LHCN-M2 (cell line): ENCODE measurements around the gene C20orf96. TPM values are rescaled to one million over a fixed set of nuclear protein-coding genes. Genes with fewer than 3 reads are reported as not detected.

Experiments
- DNase-seq: peaks from one replicate; pipeline ENCODE4 v3.0.0-alpha.2; 2012; ENCODE audit warnings: low read depth
- total RNA-seq: library from RNA; depleted of rRNA; stranded (reverse); fragments of >200 nt; gene quantifications from 2 replicates; pipeline ENCODE4 v1.2.3, GENCODE V29; 2014

C20orf96 gene
- total RNA-seq, 1 experiment from 2014 or later = 2.5 TPM

- DNase-seq = no peak
These were observed 21.5 kb upstream of the C20orf96 start for GRCh38 chr20:312067-312466.

GRCh38 chr20:311609-312008 is 21.1 kb upstream of the C20orf96 start:
- no peak for DNase-seq

GRCh38 chr20:310645-311044 is 20.1 kb upstream of the C20orf96 start:
- DNase-seq = no peak

- peak; percentile 99 for DNase-seq
These were observed 19.5 kb upstream of the C20orf96 start for GRCh38 chr20:309841-310644.

GRCh38 chr20:309306-309840 is 18.8 kb upstream of the C20orf96 start:
- peak; percentile 46 for DNase-seq

- DNase-seq = no peak
These were observed 18.0 kb upstream of the C20orf96 start for GRCh38 chr20:308427-309038.

- DNase-seq = no peak
These were observed 15.2 kb upstream of the C20orf96 start for GRCh38 chr20:305745-306144.

GRCh38 chr20:301886-302848 is 11.6 kb upstream of the C20orf96 start:
- DNase-seq = no peak

GRCh38 chr20:300345-300990 is 9.9 kb upstream of the C20orf96 start:
- no peak for DNase-seq

GRCh38 chr20:298776-299391 is 8.3 kb upstream of the C20orf96 start:
- DNase-seq = no peak

- DNase-seq = peak; percentile 71
These were observed 7.6 kb upstream of the C20orf96 start for GRCh38 chr20:297925-298775.

- DNase-seq = peak; percentile 91
These were observed 6.8 kb upstream of the C20orf96 start, which contains the start of gene ZCCHC3 for GRCh38 chr20:297098-297924. TSS of gene ZCCHC3 (plus strand) at chr20:297570. CDS start at chr20:297587, 17 bp downstream.

- DNase-seq = no peak
These were observed 5.3 kb upstream of the C20orf96 start for GRCh38 chr20:295804-296203.

- no peak for DNase-seq
These were observed 4.1 kb upstream of the C20orf96 start for GRCh38 chr20:294602-295001.

- no peak for DNase-seq
These were observed 862 bp downstream of the C20orf96 start for GRCh38 chr20:289693-290083.

- no peak for DNase-seq
These were observed 1.4 kb downstream of the C20orf96 start for GRCh38 chr20:288956-289692.

- DNase-seq = no peak
These were observed 4.0 kb downstream of the C20orf96 start for GRCh38 chr20:286508-286907.

- DNase-seq = no peak
These were observed 6.4 kb downstream of the C20orf96 start for GRCh38 chr20:284172-284571.
